HG02981 (cell line): ENCODE results near the gene SLC25A51.

Experiments used
- ATAC-seq: cut with Tn5 transposase; IDR thresholded peaks from one replicate; pipeline ENCODE4 v1.9.1; 2021; ENCODE audit warnings: mild to moderate bottlenecking, moderate library complexity; ENCODE audit not compliant: unreplicated experiment

SLC25A51 gene, protein sequence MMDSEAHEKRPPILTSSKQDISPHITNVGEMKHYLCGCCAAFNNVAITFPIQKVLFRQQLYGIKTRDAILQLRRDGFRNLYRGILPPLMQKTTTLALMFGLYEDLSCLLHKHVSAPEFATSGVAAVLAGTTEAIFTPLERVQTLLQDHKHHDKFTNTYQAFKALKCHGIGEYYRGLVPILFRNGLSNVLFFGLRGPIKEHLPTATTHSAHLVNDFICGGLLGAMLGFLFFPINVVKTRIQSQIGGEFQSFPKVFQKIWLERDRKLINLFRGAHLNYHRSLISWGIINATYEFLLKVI

DNA sequence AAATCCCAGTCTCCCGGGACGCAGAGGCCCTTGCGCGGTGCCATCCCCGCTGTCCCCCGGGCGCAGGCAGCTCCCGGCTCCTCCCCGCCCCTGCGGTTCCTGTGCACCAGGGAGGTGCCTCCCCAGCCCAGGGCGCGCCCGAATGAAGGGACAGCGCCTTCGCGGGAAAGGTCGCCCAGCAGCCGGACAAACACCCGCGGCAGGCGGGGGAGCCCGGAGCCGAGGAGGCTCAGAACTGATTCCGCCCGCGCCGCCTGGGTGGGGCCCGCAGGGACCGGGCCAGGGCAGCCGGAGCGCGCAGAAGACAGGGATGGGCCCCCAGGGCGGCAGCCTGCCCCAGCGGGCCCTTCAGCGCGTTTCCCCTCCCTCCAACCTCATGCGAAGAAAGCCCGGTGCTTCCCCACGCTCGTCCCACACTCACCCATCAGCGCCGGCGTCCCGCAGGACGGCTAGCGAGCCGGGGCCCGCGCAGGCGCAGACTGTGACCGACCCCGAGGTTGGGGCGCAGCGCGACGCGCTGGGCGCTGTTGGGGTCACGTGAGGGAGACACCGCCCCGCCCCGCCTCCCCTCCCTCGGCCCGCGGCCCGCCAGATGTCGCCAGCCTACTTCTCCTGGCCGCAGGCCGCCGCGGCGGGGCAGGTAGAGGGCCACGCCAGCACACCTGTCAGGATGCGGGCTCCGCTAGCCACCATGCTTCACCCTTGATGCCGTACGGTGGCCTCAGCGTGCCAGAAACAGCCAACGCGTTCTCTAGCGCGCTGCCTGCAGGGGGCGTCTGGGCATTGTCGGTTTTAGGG, at the start of gene SLC25A51:
SLC25A51 (minus strand) TSS at position 481 of the 798 bp plus-strand sequence. CDS start 15,577 bp downstream, outside the sequence.
- ATAC-seq: peak; percentile 78

DNA sequence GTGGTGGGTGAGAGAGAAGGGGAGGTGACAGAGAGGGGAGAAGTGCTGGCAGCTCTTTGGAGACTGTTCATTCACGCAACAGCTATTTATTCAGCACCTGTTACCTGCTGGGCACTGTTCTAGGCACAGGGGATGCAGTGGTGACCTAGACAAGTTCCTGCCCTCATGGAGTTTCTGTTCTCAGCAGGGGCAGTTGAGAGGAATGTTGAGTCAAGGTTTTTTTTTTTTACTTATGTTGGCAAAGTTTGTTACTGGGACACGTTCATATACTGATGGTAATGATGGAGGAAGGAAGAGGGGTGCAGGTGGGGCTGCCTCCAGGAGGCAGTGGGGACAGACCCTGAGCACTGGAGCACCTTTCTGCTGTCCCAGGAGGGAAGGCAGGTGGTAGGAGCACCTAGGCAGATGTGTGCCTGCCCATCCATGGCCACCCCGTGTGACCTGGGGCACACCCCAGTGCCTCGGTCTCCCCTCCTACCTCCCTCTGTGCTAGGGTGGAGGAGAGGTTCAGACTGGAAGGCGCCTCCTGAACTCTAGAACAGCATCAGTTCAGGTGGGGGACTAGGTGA, 49.4 kb upstream of the SLC25A51 start:
- peak; percentile 14 for ATAC-seq

DNA sequence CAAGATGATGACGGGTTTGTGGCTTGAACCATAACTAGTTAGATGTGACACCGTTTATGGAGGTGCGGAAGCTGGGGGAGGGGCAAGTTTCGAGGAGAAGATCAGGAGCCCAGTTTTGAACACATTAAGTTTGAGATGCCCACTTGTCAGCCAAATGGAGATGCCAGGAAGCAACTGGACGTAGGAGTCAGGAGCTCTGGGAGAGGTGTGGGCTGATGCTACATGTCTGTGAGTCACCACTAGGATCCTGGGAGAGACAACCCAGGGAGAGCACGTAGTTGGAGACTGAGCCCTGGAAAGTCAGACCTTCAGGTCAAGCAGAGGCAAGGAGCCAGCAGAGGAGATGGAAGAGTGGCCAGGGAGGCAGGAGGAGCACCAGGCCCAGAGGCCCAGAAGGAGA, 48.8 kb upstream of the SLC25A51 start:
- ATAC-seq: no peak

DNA sequence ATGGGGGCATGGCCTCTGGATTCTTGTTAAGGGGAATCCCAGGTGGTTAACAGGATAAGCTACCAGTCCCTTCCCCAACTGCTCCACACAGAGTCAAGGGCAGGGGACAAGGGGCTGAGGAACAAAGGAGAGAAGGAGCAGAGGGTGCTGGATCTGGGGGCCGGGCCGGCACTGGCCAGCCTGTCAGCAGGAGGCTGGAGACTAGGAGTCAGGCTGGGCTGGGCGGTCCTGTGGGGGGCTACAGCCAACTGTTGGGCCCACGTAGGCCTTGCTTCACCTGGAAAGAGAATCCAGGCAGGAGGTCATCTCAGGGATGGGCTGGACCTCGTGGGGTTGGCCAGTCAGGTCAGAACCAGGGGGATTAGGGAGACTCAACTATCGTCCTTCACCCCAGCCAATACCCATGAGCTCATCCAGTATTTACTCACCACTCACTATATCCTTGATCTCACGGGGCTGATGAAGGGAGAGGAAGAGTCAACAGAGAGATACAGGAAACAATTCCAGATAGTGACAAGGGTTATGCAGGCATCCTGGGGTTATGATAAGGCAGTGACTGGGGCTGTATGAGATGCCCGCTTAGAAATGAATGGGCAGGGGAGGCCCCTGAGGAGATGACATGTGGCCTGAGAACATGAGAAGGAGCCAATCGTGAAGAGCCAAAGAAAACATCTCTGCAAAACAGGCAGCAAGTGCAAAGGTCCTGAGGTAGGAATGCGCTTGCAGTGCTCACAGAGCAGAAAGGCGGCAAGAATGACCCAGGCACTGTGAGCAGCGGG, 47.9 kb upstream of the SLC25A51 start:
- ATAC-seq: no peak

DNA sequence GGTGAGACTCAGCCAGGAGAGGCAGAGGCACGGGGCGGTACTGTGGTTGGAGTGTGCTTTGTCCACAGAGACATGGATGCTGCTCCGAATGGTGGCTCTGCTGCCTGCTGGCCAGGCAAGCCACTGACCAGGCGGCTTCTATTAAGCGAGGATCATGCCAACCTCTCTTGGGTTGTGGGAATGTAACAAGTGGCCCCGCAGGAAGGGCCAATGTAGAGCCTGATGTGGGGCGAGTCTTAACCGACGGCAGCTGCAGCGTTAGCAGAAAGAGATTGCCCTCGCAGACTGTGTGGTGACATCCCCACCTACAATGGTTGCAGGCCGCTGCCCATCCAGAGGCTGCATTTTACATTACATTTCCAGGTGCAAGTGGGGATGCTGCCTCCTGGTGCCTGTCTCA, 46.6 kb upstream of the SLC25A51 start:
- no peak for ATAC-seq

DNA sequence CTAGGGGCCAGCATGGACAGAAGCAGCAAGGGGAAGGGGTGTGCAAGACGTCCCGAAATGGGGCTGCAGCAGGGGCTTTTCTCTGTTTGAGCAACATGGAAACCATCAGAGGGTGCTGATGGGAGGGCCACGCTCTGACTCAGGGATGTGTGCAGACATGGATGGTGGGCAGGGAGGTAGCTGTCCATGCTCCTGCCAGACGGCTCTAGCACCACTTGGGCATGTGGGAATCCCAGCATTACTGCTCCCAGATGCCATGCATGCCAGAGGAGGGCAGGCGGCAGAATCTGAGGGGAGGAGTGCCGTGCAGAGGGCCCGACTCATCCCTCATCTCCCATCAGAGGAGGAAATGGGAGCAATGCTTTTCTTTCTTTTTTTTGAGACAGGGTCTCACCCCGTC, 45.6 kb upstream of the SLC25A51 start:
- ATAC-seq: no peak

DNA sequence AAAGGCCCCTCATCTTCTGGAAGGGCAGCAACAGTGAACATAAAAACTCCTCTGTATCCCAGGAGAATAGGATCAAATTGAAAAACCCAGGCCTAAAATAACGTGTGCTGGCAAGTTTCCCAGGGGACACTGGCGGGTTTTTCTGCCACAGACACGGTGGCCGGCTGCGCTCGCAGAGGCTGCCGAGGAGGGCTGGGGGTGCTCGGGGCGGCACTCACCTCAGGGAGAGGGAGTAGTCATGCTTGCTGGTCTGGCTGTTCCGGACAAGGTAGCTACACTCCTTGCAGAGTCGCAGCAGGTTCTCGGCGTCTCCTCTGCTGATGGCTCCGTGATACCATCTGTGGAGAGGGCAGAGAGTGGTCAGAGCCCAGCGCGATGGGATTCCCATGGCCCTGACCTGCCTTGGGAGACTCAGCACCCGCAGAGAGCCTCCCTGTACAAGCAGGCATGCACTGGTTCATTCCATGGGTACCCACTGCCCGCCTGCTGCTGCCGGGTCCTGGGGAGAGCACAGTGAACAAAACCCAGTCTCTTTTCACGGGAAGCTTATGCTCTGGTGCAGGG, 44.6 kb upstream of the SLC25A51 start:
- ATAC-seq: no peak

DNA sequence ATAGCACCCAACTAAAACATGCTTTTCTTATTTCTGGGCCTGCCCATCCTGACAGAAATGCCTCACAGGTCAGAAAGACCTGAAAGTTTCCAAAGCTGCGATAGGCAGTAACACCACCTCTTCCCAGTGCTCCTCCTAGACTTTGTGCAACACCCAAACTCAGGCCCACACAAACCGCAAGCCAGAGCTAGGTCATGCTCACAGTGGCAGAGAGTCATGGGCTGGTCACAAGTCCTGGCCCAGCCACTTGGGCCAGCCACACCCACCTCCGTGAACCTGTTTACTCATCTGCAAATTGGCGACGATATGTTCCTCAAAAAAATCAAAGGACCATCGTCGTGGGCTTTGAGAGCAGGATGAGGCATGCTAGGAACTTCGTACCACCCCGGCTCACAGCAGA, 44.0 kb upstream of the SLC25A51 start:
- no peak for ATAC-seq

DNA sequence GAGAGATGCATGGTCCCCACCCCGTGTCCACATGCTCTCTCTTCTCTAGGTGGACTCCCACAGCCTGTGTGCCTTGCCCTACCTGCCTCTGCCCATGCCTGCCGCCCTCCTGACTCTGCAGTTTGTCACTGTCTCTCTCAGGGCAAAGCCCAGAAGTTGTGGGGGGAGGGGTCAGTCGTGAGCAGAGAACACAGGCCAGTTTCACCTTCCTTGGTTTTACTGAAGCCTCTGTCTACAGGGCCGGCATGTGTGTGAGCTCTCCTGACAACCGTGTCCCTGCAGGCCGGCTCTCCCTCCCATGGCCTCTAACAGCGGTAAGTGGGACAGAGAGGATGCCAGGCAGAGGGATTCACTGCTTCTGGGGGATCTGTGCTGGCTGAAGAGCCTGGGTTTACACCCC, 43.5 kb upstream of the SLC25A51 start:
- ATAC-seq: no peak

DNA sequence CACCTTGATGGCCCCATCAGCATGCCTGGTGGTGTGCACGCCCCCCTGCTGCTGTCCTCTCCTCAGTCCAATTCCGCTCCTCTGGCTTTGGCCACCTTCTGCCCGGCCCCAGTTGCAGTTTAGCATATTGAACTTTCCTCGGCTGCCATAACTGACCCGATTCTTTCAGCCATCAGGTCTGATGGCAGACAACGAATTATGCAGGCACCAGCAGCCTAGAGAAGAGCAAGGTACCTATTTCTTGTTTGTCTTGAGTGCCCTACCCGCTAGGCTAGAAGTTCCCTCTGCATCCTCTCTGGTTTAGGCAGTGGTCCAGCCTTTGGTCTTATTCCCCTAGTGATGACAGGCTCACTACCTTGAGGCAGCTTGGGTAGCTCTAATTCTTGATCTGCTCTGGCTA, 43.0 kb upstream of the SLC25A51 start:
- no peak for ATAC-seq

DNA sequence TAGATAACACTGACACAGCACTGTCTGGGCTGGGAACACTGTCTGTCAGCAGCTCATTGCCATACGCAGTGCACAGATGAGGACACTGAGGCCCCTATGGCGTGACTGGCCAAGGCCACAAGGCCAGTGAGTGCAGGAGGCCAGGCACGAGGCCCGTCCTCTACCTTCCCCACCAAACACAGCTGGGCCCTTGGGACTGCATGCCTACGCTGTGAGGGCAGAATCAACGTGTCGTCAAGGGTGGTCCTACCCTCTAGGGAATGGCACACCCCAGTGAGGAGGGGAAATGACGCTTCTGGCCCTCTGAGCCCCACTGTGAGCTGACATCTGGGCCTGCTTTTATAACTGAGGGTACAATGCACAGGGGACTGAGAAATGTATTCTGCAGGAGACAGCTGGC, 42.1 kb upstream of the SLC25A51 start:
- no peak for ATAC-seq

DNA sequence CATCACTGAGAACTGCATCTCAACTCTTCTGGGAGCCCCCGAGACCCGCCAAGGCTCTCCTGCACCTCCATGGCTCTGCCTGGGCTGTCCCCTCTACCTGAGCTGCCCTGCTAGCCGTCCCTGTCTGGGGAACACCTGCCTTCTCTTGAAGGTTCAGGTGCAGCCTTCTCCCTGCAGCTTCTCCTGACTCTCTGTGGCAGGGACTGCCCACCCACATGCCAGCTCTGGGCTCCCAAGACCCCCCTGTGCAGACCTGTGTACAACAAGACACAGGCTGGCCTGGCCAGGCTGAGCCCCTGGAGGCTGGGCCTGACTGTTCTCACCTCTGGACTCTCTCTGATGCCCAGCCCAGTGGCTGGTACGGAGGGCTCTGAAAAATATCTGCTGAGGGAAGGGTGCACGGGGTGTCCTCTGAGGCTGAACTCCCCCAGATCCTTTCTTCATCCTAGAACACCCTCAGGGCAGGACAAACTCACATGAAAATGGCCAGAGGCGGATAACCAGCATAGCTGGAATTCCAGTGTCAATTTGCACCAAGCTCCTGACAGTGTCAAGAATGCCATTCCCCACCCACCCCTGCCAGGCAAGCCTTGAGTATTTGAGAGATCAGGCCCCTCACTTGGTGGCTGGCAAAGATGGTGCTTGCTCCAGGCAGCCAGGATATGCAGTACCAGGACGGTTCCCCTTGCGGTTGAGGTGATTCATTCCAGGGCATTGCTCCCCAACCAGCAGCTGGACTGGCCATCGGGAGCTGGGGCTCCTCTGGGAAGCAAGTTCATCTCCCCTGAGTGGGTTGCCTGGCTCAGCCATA, 40.9 kb upstream of the SLC25A51 start:
- ATAC-seq: no peak

DNA sequence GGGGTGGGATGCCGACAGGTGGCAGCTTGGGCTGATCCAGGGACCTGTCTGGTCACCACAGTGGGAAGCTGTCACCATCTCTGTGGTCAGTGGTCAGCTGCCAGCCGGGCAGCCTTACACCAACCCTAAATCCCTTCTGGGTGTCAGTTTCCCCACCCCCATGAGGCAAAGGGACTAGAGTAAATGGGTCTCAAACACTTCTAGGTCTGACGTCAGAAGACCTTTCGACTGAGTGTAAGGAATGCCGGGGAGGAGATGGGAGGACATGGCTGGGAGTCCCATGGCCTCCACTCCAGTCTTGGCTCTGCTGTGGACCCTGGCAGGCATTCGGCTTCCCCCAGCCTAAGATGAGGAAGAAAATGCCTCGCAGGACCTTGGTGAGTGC, 40.3 kb upstream of the SLC25A51 start:
- no peak for ATAC-seq

DNA sequence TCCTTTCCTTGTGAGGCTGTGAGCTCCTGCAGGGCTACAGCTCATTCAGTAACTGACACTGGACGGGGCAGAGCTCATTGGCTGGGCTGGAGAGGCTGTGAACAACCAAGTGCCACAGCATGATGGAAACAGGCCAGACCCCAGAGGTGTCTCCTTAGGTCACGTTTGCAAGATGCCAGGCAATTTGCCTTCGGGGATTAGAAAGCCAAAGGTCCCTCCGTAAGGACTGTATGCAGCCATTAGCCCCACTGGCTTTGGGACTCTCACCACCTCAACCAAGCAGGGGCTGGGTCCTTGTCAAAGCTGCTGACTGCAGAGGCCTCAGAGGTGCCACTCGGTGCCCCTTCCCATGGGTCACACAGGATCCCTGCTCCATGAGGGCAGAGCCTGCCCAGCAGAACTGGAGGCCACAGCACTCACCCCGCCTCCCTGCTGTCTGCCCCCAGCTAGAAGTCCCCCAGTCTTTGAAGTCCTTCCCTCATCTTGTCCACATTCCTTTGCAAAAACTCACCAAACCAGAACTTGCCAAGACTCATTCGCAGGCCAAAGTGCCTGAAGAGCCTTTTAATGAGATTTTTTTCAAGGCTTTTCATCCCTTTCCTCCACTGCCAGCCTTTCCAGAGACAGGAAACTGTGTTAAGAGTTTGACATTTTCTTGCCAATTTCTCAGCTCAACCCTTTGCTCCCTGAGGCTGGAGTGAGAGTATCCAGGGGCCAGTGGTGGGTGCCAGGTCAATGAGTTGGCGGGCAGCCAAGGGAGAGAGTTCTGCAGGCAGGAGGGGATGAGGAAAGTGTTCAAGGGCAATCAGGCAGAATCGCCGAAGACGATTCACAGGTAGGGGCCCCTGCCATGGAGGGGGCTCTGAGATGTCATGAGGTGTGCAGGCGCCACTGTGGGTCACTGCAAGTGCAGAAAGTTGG, 39.7 kb upstream of the SLC25A51 start:
- ATAC-seq: no peak

DNA sequence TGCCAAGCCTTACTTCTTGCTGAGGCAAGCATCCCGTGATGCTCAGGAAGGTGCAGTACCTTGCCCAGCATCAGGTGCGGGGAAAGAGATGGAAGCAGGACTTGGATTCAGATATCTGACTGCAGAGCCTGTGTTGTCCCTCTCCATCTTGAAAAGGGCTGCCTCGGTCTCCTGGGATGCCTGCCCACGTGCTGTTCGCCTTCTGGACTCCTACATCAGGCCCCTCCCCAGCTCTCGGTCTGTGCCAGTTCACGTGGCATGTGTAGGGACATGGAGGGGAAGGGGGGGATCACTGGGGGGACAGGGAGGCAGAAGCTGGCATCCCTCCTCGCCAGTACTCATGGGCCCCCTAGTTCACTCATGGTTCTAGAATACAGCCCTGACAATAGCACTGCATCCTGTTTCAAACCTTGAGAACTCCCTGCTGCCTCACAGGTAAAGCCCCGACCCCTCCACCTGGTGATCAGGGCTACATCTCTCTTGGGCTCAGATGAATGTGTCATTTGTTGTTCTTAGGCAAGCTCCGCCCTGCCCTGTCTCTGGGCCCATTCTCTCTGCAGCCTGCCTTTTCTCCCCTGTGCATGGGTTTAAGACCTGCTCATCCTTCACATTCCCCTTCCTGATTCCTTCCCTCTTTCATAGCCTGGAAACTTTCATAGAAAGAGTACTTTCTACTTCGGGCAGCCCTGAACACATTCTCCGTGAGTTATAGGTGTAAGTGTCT, 38.9 kb upstream of the SLC25A51 start:
- ATAC-seq: no peak

DNA sequence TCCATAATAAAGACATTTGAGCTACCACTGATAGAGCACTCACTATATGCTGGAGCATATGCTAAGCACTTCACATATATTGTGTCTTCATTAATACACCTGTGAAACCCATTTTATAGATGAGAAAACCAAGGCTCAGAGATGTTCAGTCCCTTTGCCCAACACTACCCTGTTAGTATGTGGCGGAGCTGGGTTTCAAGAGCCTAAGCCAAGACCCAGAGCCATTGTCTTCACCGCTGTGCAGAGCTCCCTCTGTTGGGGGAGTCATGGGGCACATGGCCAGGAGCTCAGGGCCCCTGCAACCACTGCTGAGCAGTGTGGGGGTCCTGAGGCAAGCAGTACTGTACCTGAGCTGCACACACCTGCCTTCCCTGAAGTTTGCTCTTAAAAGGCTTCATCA, 37.3 kb upstream of the SLC25A51 start:
- no peak for ATAC-seq

DNA sequence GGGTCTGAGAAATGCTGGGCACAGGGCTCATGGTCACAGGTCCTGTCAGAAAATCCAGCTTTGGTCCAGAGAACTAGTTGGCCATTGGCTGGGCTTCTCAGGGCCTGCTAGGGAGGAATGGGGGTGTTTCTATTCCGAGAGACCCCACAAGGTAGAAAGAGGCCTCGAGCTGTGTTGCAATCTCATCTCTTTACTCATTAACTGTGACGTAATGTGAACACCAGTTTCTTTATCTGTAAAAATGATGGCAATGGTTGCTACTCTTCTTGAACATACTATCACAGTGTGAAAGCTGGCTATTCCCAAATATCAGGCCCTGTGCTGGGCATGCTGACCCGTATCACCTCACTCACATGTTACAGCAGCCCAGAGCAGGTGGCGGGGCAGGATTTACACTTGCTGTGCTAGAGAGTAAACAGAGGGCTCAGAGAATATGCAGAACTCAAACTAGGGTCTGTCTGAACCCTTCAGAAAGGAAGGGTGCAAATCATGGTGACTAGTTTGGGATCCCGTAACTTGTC, 35.7 kb upstream of the SLC25A51 start:
- no peak for ATAC-seq
